Endometrial microvascular endothelial cells (primary cell): ENCODE data around the gene VPS4A. TPM values are rescaled to one million over a fixed set of nuclear protein-coding genes. Genes with fewer than 3 reads are reported as not detected.
"Not testable (repeated sequence)": the region's sequence is repeated elsewhere in the genome, so short reads cannot be mapped to it uniquely, and the experiment has no call there.

Source experiments
- in situ Hi-C: cut with HindIII; loops from 2 replicates; pipeline ENCODE4 v1.10.0; 2017; ENCODE audit warnings: low sequenced_read_pairs, low pct_unique_long_range_greater_than_20kb; ENCODE audit errors: inconsistent ontology term
- total RNA-seq: library from RNA; depleted of rRNA; stranded (reverse); fragments of >200 nt; gene quantifications from one replicate; pipeline ENCODE4 v1.2.3, GENCODE V29; 2015; ENCODE audit errors: inconsistent ontology term

The VPS4A gene
- total RNA-seq, 1 donor from 2014 or later = 32.5 TPM

DNA sequence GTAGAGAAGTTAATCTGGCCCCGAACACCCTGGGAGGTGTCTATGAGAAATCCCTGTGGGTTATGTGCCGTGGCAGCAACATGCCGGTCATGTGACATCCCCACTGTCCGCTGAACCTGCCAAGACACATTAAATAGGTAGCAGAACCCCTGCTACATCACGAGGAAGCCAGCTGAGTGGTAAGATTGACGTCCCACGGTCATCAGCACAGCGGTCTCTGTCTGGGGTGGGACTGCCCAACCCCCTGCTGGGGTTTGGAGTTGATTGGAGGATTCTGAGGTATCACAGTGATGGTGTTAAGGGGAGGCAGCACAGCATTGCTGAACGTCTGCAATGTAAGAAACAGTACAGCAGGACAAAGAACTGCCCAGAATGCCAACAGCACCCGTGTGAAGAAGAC is 38.4 kb downstream of the VPS4A start:
- in situ Hi-C loops = no loop called here

- in situ Hi-C loops = no loop called here
Measured at GRCh38 chr16:69350536-69351133, 39.5 kb downstream of the VPS4A start.

DNA sequence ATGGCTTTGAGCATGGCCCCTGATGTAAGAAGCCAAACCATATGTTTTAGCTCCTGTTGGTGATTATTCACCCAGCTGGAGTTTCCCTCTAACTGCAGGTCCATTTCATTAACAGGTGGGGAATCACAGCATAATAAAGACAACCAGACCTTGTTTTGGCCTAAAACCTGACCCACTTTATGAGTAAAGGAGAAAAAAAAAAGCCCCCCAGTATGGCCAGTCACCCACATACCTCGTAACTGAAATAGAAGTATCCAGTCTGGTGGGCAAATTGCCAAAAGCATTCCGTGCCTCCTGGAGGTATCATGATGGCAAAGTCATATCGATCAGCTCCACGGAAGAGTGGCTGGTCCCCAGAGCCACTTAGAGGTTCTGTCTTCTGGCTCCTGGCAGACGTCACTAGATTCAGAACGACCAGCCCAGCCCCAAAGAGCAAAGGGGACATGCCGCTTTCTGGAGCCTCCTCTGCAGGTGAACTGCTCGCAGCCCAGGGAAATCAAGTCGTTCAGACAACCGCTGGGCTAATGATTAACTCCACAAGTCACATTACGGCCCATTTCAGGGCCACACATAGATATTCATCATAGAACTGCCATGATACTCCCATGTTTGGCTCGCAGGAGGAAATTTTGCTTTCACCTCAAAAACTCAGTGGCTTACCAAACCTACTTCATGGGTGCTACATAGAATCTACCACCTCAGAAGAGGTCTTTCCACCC is 40.3 kb downstream of the VPS4A start, which contains the start of gene TMED6:
Gene TMED6, minus strand, starts transcription at position 478 of the 719 bp plus-strand sequence. Its CDS starts 33 bp downstream, at position 445.
- in situ Hi-C loops = no loop called here

DNA sequence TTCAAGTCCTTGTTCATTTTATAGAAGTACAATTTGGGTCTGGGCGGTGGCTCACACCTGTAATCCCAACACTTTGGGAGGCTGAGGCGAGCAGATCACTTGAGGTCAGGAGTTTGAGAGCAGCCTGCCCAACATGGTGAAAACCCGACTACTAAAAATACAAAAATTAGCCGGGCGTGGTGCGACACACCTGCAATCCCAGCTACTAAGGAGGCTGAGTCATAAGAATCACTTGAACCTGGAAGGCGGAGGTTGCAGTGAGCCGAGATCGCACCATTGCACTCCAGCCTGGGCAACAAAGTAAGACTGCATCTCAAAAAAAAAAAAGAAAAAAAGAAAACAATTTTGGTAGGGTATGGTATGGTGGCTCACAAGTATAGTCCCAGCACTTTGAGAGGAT is 48.9 kb downstream of the VPS4A start:
- in situ Hi-C loops = not testable (repeated sequence)

- in situ Hi-C loops = no loop called here
Measured at GRCh38 chr16:69363281-69363717, 52.1 kb downstream of the VPS4A start.

GRCh38 chr16:69364088-69364487 is 52.9 kb downstream of the VPS4A start:
- in situ Hi-C loops = no loop called here

GRCh38 chr16:69365901-69366300 is 54.8 kb downstream of the VPS4A start:
- in situ Hi-C loops = no loop called here

GRCh38 chr16:69366431-69366830 is 55.3 kb downstream of the VPS4A start:
- in situ Hi-C loops = no loop called here

DNA sequence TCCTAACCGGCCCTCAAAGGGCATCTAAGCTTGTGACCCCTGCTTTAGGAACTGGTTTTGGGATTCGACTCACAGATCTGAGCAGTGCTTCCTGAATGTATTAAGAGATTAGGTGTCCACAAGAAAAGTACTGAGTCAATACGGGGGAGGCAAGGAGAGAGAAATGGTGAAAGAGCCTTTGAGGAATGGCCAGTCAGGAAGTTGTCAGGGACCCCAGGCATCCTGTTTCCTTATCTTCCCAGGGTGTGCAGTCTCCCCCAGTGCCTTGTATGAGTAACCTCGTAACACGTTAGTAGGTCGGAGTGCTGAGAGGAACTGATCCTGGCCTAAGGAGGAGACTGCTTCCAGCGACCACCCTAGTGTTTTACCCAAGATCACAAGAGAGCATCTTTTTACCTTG is 56.8 kb downstream of the VPS4A start:
- in situ Hi-C loops = no loop called here

DNA sequence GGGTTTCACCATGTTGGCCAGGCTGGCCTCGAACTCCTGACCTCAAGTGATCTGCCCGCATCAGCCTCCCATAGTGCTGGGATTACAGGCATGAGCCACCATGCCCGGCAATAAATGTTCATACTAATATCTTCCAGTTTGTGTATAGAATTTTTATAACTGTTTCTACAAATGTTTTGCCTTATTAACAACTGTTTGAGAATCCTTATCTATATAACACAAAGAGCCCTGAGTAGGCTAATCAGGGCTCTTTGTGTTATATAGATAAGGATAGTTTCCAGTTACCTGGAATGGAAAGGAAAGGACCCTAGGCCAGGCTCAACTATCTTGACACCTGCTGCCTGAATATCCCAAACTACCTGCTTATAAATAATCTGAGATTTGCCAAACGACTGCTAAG is 57.7 kb downstream of the VPS4A start:
- in situ Hi-C loops = no loop called here

GRCh38 chr16:69371564-69371963 is 60.4 kb downstream of the VPS4A start:
- in situ Hi-C loops = no loop called here

GRCh38 chr16:69373019-69373418 is 61.9 kb downstream of the VPS4A start:
- in situ Hi-C loops = no loop called here

Other genes starting within 250 kb of the VPS4A start
- not detected for gene HAS3, start 205.7 kb upstream of the VPS4A start, total RNA-seq
- gene CHTF8, start 178.8 kb upstream of the VPS4A start, total RNA-seq = 90.3 TPM
- 42.6 TPM for gene UTP4, start 178.7 kb upstream of the VPS4A start, total RNA-seq
- 45.9 TPM for gene SNTB2, start 124.2 kb upstream of the VPS4A start, total RNA-seq
- gene PDF, start 19.2 kb downstream of the VPS4A start, total RNA-seq = 29.5 TPM
- gene COG8, start 28.2 kb downstream of the VPS4A start, total RNA-seq = 22.6 TPM
- gene NIP7, start 28.4 kb downstream of the VPS4A start, total RNA-seq = 55.0 TPM
- gene TMED6, start 40.4 kb downstream of the VPS4A start, total RNA-seq = not detected
- 8.2 TPM for gene TERF2, start 74.7 kb downstream of the VPS4A start, total RNA-seq
- 71.3 TPM for gene CYB5B, start 113.3 kb downstream of the VPS4A start, total RNA-seq